ENCODE data around the gene TMEM150C.
"Not testable (repeated sequence)": the region's sequence is repeated elsewhere in the genome, so short reads cannot be mapped to it uniquely, and the experiment has no call there.

Gene TMEM150C

DNA sequence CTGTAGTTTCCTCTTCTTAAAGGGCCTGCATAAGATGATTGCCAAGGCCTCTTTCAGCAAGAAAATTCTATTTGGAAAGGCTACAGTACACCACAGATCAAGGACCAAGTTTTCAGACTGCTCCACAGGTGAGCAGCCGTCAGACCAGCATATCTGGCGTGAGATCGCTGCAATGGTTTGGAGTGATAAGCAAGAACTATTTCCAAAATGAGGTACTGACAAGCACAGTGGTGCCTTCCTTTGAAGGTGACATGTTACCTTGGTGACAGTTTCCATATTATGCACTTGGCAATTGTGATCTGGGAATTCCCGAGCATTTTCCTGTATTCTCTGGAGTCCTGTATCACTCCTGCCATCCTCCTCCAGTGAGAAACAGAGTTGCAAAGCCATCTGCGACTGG, 7.3 kb upstream of the TMEM150C start:
- DNase-seq (ENCODE audit: low read depth), result no peak

DNA sequence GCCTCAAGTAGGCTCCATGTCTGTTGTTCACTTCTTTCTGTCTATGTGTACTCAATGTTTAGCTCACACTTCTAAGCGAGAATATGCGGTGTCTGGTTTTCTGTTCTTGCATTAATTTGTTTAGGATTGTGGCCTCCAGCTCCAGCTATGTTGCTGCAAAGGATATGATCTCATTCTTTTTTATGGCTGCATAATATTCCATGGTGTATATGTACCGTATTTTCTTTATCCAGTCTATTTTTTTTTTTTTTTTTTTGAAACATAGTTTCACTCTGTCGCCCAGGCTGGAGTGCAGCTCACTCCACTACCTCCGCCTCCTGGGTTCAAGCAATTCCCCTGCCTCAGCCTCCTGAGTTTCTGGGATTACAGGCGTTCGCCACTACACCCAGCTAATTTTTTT, 5.7 kb upstream of the TMEM150C start:
- DNase-seq (ENCODE audit: low read depth), result no peak

GRCh38 chr4:82562564-82562854, 721 bp upstream of the TMEM150C start:
- no peak for DNase-seq (ENCODE audit: low read depth)

- DNase-seq (ENCODE audit: low read depth), result no peak
Observed at GRCh38 chr4:82560853-82561785, 669 bp downstream of the TMEM150C start.

DNA sequence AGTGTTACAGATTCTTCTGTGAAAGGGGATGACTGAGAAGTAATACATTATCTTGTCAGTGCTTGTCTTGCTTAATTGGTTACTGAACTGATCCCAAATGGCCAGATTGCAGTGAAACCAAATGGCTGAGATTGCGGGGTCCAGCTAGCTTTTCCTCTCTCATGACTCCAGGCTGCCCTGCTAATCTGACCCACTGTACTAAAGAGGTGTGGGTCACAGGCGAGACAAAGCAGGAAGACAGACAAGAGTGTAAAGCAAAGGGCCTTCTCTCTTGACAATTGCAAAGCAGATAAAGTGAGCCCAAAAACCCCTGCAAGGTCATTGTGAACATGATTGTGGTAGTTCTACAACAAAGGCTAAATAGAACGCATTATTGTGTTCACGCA, 2.1 kb downstream of the TMEM150C start:
- DNase-seq (ENCODE audit: low read depth), result no peak

- not testable (repeated sequence) for DNase-seq (ENCODE audit: low read depth)
Observed at GRCh38 chr4:82559090-82559734, 2.6 kb downstream of the TMEM150C start.

DNA sequence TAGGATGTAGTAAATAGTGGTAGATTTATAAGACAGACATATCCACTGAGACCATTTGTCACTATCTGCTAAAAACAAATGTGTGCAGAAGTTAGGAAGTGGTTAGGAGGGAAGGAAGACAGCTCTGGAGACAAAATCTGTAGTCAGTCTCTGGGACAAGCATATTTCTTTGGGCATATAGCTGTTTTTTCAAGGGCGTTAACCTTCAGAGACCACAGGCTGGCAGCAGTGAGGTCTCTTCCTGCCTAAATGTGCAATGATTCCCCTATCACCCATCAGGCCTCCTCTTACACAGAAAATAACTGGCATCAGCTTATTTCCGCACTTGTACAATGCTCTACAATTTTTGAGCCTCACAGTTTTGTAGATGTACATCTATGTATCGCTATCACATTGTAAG, 6.5 kb downstream of the TMEM150C start:
- peak; percentile 10 for DNase-seq (ENCODE audit: low read depth)

- DNase-seq (ENCODE audit: low read depth), result no peak
Observed at GRCh38 chr4:82553020-82553419, 8.8 kb downstream of the TMEM150C start.

DNA sequence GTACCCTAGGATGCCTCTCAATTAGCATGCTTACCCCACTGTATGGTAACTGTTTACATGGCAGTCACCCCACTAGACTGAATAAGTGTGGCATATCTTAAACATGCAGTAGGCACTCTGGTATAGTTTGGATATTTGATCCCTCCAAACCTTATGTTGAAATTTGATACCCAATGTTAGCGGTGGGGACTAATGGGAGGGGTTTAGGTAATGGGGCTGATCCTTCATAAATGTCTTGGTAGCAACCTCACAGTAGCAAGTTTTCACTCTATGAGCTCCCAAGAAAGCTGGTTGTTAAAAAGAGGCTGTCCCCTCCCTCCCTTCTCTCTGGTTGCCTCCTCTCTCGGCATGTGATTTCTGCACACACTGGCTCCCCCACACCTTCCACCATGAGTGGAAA, 10.1 kb downstream of the TMEM150C start:
- DNase-seq (ENCODE audit: low read depth), result no peak

DNA sequence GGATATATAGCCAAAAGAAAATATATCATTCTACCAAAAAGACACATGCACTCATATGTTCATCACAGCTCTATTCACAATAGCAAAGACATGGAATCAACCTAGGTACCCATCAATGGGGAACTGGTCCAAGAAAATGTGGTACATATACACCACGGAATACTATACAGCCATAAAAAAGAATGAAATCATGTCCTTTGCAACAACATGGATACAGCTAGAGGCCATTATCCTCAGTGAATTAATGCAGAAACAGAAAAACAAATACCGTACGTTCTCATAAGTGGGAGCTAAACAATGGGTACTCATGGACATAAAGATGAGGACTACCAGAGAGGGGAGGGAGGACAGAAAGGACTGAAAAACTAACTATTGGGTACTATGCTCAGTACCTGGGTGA, 13.9 kb downstream of the TMEM150C start:
- not testable (repeated sequence) for DNase-seq (ENCODE audit: low read depth)

- DNase-seq (ENCODE audit: low read depth), result no peak
Observed at GRCh38 chr4:82543131-82543530, 18.7 kb downstream of the TMEM150C start.

DNA sequence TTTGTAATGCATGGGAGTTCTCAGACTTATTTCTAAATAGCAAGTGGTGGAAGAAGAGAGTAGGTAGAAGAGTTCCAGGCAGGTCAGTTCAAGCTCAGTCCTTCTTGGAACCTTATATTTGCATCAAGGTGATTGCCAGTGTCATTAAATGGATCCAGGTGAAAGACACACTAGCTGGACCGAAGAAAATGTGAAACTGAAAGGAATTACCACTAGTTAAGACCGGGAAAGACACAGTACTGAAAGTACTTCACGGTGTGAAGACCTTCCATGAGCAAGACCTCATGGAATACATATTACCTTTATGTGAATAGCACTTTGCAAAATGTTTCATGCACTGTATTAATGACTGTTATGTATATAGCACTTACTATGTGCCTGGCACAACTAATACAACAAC, 19.1 kb downstream of the TMEM150C start:
- no peak for DNase-seq (ENCODE audit: low read depth)

DNA sequence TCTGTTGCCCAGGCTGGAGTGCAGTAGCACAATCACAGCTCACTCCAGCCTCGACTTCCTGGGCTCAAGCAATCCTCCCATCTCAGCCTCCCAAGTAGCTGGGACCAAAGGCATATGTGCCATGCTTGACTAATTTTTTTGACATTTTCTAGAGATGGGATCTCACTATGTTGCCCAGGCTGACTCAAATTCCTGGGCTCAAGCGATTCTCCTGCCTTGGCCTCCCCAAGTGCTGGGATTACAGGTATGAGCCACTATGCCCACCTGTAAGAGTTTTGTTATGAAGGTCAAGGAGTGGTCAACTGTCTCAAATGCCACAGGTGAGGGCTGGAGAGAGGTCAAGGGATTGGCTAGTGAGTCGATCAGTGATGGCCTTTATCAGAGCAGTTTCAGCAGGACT, 32.5 kb downstream of the TMEM150C start:
- DNase-seq (ENCODE audit: low read depth), result no peak

DNA sequence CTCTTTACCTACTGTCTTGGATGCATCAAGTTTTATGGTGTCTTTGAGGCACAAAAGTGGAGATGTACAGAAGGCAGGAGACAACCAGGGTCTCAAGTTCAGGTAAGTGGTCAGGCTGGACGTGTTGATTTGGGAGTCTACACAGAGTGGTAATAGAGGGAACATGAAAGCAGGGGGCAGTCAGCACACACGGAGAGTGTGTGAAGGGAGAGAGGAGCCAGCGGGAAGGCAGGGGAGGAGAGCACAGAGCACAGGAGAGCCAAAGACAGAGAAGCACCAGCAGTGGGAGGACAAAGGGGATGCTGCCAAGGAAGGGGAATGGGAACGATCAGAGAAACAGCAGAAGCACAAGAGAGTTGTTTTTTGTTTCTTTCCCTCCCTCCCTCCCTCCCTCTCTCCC, 32.9 kb downstream of the TMEM150C start:
- DNase-seq (ENCODE audit: low read depth), result no peak

GRCh38 chr4:82528074-82528473, 33.7 kb downstream of the TMEM150C start:
- no peak for DNase-seq (ENCODE audit: low read depth)

- DNase-seq (ENCODE audit: low read depth), result peak; percentile 24
Observed at GRCh38 chr4:82525307-82525911, 36.4 kb downstream of the TMEM150C start.

GRCh38 chr4:82524570-82525152, 37.1 kb downstream of the TMEM150C start:
- no peak for DNase-seq (ENCODE audit: low read depth)

DNA sequence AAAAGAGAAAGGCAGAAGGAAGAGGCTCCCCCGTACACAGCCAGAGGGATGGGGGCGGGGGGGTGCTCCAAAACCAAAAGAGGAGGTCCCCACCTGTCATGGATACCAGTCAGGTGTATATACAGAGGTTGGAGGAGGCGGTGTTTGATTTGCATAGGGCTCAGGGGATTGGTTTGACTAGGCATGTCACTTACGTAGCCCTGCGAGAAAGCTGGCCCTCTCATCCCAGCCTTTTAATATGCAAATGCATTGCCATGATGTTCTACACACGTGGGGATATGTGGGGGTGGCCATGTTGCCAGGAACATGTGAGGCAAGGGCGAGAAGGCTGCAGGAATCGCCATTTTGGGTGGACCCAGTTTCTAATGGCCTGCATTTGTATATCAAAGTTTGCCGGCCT, 38.6 kb downstream of the TMEM150C start:
- no peak for DNase-seq (ENCODE audit: low read depth)

- DNase-seq (ENCODE audit: low read depth), result no peak
Observed at GRCh38 chr4:82522472-82522871, 39.3 kb downstream of the TMEM150C start.

DNA sequence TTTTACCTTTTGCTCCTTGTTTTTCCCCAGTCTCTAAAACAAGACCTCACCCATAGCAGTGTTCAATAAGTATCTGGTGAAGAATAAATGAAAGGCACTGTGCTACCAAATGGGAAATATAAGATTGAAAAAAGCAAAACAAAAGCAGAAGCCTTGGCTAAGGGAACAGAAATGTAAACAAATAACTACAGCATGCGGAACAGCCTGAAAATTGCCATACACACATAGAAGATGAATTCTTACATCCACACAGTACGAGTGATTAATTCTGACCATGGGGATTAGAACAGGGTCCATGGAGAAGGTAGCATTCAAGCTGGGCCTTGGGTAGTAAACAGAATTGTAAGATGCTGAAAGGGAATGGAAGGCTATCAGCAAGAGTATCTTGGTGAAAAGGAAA, 40.5 kb downstream of the TMEM150C start:
- no peak for DNase-seq (ENCODE audit: low read depth)

DNA sequence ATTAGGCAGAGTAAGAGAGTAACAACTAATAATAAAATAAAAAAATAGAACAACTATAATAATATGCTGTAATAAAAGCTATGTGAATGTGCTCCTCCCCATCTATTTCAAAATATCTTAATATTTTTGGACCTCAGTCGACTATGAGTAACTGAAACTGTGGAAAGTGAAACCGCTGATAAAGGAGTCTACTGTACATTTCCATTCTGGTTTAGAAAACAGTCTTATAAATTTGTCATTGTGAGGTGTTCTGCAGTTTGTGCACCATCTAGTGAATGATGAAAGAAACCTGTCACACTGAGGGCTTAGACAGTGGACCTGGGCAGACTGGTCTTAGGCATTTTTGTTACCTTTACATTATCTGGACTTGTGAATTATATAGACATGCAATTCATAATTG, 42.0 kb downstream of the TMEM150C start:
- DNase-seq (ENCODE audit: low read depth), result no peak

- DNase-seq (ENCODE audit: low read depth), result peak; percentile 56
Observed at GRCh38 chr4:82519072-82519471, 42.7 kb downstream of the TMEM150C start.

DNA sequence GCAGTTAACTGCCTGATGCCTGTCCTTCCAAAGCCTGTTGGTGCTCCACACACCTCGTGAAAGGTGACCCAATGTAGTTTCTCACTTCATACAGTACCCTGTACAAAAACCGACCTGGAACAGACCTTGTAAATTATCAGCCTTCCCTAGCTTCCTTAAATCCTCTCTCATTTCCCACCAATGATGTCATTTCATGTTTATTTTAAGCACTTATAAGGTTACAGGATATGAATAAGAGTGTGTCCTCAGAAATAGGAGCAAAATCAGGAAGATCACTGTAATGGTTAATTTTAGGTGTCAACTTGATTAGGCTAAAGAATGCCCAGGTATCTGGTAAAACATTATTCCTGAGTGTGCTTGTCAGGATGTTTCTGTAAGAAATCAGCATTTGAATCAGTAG, 44.7 kb downstream of the TMEM150C start:
- peak; percentile 63 for DNase-seq (ENCODE audit: low read depth)

Measured in EH (cell line).